ENCODE results near the gene JMY.

GRCh38 chr5:79287380-79287779, 51.4 kb downstream of the JMY start:
- TF ChIP-seq POLR2AphosphoS5 (IDR thresholded peaks at IDR 0.05; ENCODE audit: borderline replicate concordance, low read depth, low read length) (no peak), EZH2 (IDR thresholded peaks at IDR 0.05) (no peak), FOXP2 (optimal IDR thresholded peaks at IDR 0.05; ENCODE audit: control extremely low read depth, extremely low read length, insufficient read depth) (no peak)
